NT2/D1 (cell line): ENCODE data around the gene NPPB.

ENCODE experiments used
- SUZ12 ChIP-seq: IDR thresholded peaks from 2 replicates; pipeline ENCODE4 v1.6.1; 2011; ENCODE audit not compliant: insufficient read length, insufficient read depth; ENCODE audit errors: extremely low read depth
- YY1 ChIP-seq: IDR thresholded peaks from 2 replicates; pipeline ENCODE4 v1.6.1; 2011; ENCODE audit not compliant: insufficient read length, insufficient read depth
- ZNF274 ChIP-seq: IDR thresholded peaks from 2 replicates; pipeline ENCODE4 v1.6.1; 2011; ENCODE audit warnings: mild to moderate bottlenecking, low read depth, low read length

DNA sequence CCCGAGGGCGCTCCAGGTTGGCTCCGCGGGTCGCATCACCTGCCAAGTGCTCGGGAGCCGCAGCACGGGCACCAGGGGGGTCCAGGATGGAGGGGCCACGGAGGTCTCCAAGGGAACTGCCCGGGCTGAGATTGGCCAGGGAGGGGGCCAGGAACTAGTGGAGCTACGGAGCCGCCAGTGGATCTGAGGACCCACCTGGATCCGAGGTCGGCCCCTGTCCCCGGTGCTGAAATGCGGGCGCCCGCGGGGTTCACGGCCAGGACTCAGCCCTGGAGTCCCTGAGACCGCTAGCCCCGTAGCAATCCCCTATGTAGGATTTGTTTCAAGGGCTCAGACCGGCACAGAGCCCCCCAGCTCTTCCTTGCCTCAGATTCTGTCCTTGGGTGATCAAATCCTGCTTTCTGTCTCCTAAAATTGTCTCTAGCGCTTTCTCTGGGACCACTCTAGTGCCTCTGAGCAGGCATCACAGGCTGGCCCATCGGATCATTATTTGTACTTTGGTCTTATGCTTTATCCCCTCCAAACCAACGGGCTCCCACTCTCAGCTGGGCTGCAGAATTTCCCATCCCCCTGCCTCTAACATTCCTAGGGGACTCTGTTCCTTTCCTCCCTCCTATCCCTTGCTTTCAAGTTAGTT is 40.2 kb upstream of the NPPB start:
- TF ChIP-seq YY1 = no peak
- no peak for TF ChIP-seq ZNF274
- TF ChIP-seq SUZ12 = no peak
